GM12878 (cell line): Measurements from ENCODE around the gene PAM16. TPM values are rescaled to one million over a fixed set of nuclear protein-coding genes. Genes with fewer than 3 reads are reported as not detected.

Experiments used
- CHD4 ChIP-seq: fragments of 200-600 bp; sonication (generic); IDR thresholded peaks from 2 replicates; pipeline ENCODE4 v1.6.1; 2016; ENCODE audit warnings: mild to moderate bottlenecking
- POU2F2 ChIP-seq: IDR thresholded peaks from 3 replicates; pipeline ENCODE4 v1.6.1; 2011; ENCODE audit warnings: low read depth, mild to moderate bottlenecking, low read length, borderline replicate concordance
- RBBP5 ChIP-seq: fragments of 200-600 bp; sonication (generic); conservative IDR thresholded peaks from 2 replicates; pipeline ENCODE4 v1.6.1; 2016
- polyA plus RNA-seq, 11 experiments: library from polyadenylated mRNA; depleted of rRNA in 4 of 11; unstranded in 6 of 11; stranded (reverse) in 5 of 11; fragments of >200 nt; fragmentation: Nextera tagmentation in 4 of 11; fragmentation: Illumina TruSeq in 1 of 11; extraction: Ambion mirVana in 4 of 11; extraction: Trizol in 1 of 11; gene quantifications; 1 replicate in 1 of 11; 2 replicates in 10 of 11; pipeline versions ENCODE4 v1.2.1 to v1.2.3, GENCODE V29; 2011 to 2016; ENCODE audit warnings: inconsistent platforms in 2 of 11, missing spikeins in 2 of 11, low read depth in 1 of 11
- total RNA-seq, 4 experiments: library from RNA; depleted of rRNA in 3 of 4; stranded (reverse); fragments of >200 nt in 3 of 4; fragmentation: Illumina TruSeq in 1 of 4; extraction: Trizol in 1 of 4; gene quantifications; 2 replicates each; pipeline versions ENCODE4 v1.2.1 to v1.2.3, GENCODE V29; 2013 to 2021
- TF ChIP-seq, protein P1 (sequence below): fragments of 450-650 bp; IDR thresholded peaks from 2 replicates; pipeline ENCODE4 v1.6.1; 2018; ENCODE audit warnings: mild to moderate bottlenecking, low read depth, moderate library complexity; ENCODE audit not compliant: partially characterized antibody
- TF ChIP-seq, protein P2 (sequence below): fragments of 450-650 bp; formaldehyde crosslinking; IDR thresholded peaks from 2 replicates; pipeline ENCODE4 v1.5.0; 2022; ENCODE audit warnings: mild to moderate bottlenecking, missing genetic modification characterization

PAM16 gene
- total and polyA plus RNA-seq, 10 of the 15 experiments (the other 5 are each of a cell fraction or from before 2014, with no cell fraction given), result 18.5 to 94.3 (median 51.5) TPM

DNA sequence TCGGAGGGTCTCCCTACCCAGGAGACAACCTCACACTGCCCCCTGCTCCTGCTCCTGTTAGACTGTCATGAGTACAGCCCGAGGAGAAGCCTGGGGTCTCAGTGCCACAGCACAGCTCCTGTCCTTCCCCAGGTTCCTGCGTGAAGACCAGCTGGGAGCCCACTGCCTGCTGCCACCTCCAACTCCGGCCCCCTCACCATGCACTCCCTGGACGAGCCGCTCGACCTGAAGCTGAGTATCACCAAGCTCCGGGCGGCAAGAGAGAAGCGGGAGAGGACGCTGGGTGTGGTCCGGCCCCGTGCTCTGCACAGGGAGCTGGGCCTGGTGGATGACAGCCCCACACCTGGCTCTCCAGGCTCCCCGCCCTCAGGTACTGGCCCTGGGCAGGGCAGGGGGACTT lies 19.0 kb downstream of the PAM16 start (continued):
- TF ChIP-seq, protein P1, sequence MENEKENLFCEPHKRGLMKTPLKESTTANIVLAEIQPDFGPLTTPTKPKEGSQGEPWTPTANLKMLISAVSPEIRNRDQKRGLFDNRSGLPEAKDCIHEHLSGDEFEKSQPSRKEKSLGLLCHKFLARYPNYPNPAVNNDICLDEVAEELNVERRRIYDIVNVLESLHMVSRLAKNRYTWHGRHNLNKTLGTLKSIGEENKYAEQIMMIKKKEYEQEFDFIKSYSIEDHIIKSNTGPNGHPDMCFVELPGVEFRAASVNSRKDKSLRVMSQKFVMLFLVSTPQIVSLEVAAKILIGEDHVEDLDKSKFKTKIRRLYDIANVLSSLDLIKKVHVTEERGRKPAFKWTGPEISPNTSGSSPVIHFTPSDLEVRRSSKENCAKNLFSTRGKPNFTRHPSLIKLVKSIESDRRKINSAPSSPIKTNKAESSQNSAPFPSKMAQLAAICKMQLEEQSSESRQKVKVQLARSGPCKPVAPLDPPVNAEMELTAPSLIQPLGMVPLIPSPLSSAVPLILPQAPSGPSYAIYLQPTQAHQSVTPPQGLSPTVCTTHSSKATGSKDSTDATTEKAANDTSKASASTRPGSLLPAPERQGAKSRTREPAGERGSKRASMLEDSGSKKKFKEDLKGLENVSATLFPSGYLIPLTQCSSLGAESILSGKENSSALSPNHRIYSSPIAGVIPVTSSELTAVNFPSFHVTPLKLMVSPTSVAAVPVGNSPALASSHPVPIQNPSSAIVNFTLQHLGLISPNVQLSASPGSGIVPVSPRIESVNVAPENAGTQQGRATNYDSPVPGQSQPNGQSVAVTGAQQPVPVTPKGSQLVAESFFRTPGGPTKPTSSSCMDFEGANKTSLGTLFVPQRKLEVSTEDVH, result no peak
- TF ChIP-seq CHD4 (no peak), RBBP5 (no peak), POU2F2 (no peak)
- TF ChIP-seq, protein P2, sequence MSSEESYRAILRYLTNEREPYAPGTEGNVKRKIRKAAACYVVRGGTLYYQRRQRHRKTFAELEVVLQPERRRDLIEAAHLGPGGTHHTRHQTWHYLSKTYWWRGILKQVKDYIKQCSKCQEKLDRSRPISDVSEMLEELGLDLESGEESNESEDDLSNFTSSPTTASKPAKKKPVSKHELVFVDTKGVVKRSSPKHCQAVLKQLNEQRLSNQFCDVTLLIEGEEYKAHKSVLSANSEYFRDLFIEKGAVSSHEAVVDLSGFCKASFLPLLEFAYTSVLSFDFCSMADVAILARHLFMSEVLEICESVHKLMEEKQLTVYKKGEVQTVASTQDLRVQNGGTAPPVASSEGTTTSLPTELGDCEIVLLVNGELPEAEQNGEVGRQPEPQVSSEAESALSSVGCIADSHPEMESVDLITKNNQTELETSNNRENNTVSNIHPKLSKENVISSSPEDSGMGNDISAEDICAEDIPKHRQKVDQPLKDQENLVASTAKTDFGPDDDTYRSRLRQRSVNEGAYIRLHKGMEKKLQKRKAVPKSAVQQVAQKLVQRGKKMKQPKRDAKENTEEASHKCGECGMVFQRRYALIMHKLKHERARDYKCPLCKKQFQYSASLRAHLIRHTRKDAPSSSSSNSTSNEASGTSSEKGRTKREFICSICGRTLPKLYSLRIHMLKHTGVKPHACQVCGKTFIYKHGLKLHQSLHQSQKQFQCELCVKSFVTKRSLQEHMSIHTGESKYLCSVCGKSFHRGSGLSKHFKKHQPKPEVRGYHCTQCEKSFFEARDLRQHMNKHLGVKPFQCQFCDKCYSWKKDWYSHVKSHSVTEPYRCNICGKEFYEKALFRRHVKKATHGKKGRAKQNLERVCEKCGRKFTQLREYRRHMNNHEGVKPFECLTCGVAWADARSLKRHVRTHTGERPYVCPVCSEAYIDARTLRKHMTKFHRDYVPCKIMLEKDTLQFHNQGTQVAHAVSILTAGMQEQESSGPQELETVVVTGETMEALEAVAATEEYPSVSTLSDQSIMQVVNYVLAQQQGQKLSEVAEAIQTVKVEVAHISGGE (CRISPR knock-in tag), result no peak
